IPS-18c (cell line): ENCODE data around the gene DERL3.

ENCODE experiments used
- H3K4me3 ChIP-seq: 2 replicates; pipeline ENCODE4 v1.7.0; 2013; ENCODE audit warnings: low read depth, mild to moderate bottlenecking, low read length, moderate library complexity; ENCODE audit not compliant: insufficient read depth
- H3K9me3 ChIP-seq: one replicate; pipeline ENCODE4 v1.6.1; 2013; ENCODE audit warnings: mild to moderate bottlenecking, low read length, moderate library complexity; ENCODE audit not compliant: control insufficient read depth, insufficient read depth

Gene DERL3

GRCh38 chr22:23835484-23836144 lies 3.2 kb downstream of the DERL3 start:
- H3K9me3 ChIP-seq = no peaks in the 10 kb centered on the region
- no peak overlapping the region for H3K4me3 ChIP-seq

- H3K9me3 ChIP-seq = no peaks in the 10 kb centered on the region
- no peak overlapping the region for H3K4me3 ChIP-seq
These were observed 3.9 kb downstream of the DERL3 start for GRCh38 chr22:23834793-23835483.

- H3K4me3 ChIP-seq = no peak overlapping the region
- no peaks in the 10 kb centered on the region for H3K9me3 ChIP-seq
These were observed 4.4 kb downstream of the DERL3 start for GRCh38 chr22:23834406-23834792.

GRCh38 chr22:23833911-23834317 lies 4.9 kb downstream of the DERL3 start:
- H3K9me3 ChIP-seq = no peaks in the 10 kb centered on the region
- H3K4me3 ChIP-seq = no peak overlapping the region

- Histone ChIP-seq H3K4me3 (no peak overlapping the region), H3K9me3 (no peaks in the 10 kb centered on the region)
These were observed 5.6 kb downstream of the DERL3 start for GRCh38 chr22:23833017-23833751.

GRCh38 chr22:23832226-23833016 lies 6.4 kb downstream of the DERL3 start:
- Histone ChIP-seq H3K9me3 (no peaks in the 10 kb centered on the region), H3K4me3 (no peak overlapping the region)

- no peak overlapping the region for H3K4me3 ChIP-seq
- no peaks in the 10 kb centered on the region for H3K9me3 ChIP-seq
These were observed 7.0 kb downstream of the DERL3 start for GRCh38 chr22:23831781-23832180.

- H3K9me3 ChIP-seq = no peaks in the 10 kb centered on the region
- no peak overlapping the region for H3K4me3 ChIP-seq
These were observed 7.5 kb downstream of the DERL3 start for GRCh38 chr22:23831261-23831660.

GRCh38 chr22:23829845-23830372 lies 8.9 kb downstream of the DERL3 start:
- no peaks in the 10 kb centered on the region for H3K9me3 ChIP-seq
- H3K4me3 ChIP-seq = no peak overlapping the region

GRCh38 chr22:23828800-23829680 lies 9.8 kb downstream of the DERL3 start:
- Histone ChIP-seq H3K4me3 (no peak overlapping the region), H3K9me3 (no peaks in the 10 kb centered on the region)

- Histone ChIP-seq H3K9me3 (no peaks in the 10 kb centered on the region), H3K4me3 (no peak overlapping the region)
These were observed 11.3 kb downstream of the DERL3 start for GRCh38 chr22:23827351-23827995.

GRCh38 chr22:23826510-23827350 lies 12.1 kb downstream of the DERL3 start:
- Histone ChIP-seq H3K9me3 (no peaks in the 10 kb centered on the region), H3K4me3 (no peak overlapping the region)

- no peaks in the 10 kb centered on the region for H3K9me3 ChIP-seq
- no peak overlapping the region for H3K4me3 ChIP-seq
These were observed 13.4 kb downstream of the DERL3 start for GRCh38 chr22:23825246-23825905.

- Histone ChIP-seq H3K9me3 (no peaks in the 10 kb centered on the region), H3K4me3 (no peak overlapping the region)
These were observed 14.1 kb downstream of the DERL3 start for GRCh38 chr22:23824476-23825245.
